GM18858 (cell line): ENCODE results near the gene CDNF.
"Not testable (repeated sequence)": the region's sequence is repeated elsewhere in the genome, so short reads cannot be mapped to it uniquely, and the experiment has no call there.

Experiments
- ATAC-seq: cut with Tn5 transposase; IDR thresholded peaks from one replicate; pipeline ENCODE4 v1.9.1; 2021; ENCODE audit not compliant: unreplicated experiment

CDNF gene

DNA sequence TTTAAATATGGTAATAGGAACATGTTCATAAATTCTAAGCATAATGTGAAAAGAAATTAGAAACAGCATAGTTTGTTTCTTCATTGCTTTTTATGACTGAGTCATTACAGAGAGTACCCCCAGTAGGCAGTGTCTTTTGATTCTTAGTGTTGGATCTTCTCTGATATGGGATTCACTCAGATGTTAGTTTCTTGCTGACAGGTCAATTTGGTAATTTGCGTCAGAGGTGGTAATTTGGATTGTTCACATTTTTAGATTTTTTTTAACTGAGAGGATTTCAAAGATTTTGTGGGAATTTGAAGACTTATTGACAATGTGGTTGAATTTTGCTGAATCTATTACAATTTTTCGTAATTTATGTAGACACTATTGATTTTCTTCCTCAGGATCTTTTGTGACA is 2.3 kb upstream of the CDNF start:
- no peak for ATAC-seq

DNA sequence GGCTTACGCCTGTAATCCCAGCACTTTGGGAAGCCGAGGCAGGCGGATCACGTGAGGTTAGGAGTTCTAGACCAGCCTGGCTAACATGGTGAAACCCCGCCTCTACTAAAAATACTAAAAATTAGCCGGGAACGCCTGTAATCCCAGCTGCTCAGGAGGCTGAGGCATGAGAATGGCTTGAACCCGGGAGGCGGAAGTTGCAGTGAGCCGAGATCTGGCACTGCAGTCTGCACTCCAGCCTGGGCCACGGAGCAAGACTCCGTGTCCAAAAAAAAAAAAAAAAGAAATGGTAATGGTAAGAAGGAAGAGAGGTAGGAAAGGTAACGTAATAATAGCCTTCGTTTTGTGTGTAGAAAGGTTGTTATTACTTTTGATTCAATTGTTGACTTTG is 1.5 kb upstream of the CDNF start:
- ATAC-seq: no peak

DNA sequence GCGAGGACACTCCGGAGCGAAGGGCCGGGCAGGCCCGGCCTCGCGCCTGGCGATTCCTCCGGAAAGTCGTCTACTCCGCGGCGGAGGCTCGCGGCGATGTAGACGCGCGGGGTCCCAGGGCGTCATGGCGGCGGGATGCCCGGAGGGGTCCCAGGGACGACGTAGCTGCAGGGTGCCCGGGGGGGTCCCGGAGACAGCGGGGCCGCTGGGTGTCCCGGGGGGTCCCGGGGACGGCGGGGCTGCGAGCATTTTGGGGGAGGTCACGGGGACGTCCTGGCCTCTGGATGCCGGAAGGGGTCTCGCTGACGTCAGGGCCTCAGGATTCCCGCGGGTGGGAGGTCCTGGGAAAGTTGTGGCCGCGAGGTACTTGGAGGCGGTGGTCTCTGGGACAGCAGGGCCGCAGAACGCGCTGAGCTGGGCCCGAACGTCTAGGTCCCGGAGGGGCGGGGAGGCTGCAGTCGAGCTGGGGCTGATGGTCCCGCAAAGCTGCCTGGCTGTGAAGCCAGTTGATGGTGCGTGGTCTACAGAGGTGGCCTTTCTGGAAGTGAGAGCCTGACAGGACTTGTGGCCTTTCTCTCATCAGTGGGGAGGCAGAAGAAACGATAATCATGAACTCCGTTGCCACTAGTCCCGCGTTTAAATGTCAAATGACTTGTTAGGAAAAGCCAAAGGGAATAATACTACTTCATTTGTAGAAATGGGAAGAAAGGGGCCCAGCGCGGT is 906 bp upstream of the CDNF start:
- ATAC-seq: no peak

DNA sequence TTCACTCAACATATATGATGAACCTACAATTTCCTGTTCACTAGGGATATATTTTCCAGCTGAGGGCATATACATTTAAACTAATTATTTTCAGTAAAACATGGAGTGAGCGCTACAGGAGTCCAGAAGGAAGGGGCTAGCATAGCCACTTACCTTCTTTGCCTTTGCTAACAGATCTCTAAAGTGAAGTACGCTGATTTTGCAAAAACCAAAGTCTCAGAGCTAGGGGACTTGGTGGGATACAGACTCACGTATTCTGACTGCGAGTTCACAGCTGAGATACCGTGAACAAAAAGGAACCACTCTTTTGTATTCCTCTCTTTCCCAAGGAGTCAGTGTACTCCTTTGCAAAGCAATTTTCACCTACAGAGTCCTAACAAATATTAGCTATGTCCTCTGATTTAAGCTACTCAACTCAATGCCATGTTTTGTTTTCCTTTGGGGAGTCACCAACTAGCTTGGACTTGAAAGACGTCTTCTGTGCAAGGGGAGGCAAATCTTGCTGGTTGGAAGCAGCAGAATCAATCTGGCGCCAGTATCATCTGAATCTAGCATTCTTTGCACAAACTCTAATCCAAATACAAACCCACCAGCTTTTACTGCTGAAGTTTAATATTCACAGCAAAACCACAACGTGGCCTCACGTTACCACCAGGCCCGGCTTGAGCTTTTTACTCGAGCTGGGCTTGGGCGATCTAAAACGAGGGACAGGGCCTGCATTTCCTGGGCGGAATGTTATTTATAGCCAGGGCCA is 657 bp downstream of the CDNF start:
- ATAC-seq: no peak

DNA sequence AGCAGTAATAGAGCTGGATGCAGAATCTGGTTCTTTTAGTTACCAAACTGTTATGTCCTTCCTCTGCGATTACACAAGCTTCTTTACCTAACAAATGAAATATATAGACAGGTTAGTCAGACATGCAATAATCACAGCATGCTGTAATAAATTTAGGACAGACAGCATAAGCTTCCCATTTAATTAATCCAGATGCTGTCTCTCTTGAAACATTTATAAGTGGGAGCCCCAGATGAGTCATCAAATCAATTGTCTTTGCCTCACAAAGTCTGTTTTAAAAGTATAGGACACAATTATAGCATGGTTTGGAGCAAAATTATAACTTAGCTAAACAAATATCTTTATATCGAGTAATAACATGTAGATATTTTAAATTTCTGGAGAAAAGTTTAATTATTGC is 1.6 kb downstream of the CDNF start:
- no peak for ATAC-seq

DNA sequence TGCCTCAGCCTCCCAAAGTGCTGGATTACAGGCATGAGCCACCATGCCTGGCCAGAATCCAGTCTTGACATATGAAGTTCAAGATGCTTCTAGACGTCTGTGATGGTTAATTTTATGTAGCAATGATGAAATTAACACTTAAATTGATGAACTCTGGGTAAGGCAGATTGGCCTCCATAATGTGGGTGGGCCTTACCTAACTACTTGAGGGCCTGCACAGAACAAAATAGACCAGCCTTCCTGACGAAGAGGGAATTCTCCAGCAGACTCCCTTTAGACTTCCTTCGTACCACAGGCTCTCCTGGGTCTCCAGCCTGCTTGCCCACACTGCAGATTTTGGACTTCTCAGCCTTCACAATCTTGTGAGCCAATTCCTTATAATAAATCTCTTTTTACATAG is 4.7 kb downstream of the CDNF start:
- ATAC-seq: no peak

DNA sequence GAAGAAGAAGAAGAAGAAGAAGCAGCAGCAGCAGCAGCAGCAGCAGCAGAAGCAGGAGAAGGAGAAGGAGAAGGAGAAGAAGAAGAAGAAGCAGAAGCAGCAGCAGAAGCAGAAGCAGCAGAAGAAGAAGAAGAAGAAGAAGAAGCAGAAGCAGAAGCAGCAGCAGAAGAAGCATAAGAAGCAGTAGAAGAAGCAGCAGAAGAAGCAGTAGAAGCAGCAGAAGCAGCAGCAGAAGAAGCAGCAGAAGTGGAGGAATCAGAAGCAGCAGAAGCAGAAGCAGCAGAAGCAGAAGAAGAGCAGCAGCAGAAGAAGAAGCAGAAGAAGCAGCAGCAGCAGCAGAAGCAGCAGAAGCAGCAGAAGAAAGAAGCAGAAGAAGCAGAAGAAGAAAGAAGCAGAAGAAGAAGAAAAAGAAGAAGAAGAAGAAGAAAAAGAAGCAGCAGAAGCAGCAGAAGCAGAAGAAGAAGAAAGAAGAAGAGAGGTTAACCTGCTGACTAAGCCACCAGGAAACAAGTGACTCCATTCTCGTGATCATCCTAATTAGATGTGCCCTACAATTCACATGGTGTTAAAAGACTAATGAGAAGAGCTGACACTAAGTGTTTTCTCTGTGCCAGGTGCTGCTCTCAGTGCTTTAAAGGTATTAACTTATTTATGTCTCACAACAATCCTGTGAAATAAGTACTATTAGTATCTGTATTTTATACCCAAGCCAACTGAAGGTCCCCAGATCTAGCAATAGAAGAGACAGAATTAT is 11.6 kb downstream of the CDNF start:
- ATAC-seq: no peak

DNA sequence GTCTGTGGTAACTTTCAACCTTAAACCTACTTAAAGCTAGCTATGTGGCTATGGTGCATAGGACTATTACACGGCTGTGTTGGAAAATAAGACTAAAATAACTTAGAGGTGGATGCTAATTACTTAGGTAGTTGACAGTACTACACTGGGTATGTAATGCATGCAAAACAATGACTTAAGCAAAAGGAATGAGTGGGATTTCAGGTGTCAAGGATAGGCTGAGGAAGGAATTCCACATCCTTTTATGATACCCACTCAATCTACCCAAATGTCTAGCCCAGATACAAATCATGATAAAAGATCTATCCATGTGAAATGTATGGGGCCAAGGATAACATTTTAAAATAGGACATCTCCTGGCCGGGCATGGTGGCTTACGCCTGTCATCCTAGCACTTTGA is 13.9 kb downstream of the CDNF start:
- ATAC-seq: no peak

DNA sequence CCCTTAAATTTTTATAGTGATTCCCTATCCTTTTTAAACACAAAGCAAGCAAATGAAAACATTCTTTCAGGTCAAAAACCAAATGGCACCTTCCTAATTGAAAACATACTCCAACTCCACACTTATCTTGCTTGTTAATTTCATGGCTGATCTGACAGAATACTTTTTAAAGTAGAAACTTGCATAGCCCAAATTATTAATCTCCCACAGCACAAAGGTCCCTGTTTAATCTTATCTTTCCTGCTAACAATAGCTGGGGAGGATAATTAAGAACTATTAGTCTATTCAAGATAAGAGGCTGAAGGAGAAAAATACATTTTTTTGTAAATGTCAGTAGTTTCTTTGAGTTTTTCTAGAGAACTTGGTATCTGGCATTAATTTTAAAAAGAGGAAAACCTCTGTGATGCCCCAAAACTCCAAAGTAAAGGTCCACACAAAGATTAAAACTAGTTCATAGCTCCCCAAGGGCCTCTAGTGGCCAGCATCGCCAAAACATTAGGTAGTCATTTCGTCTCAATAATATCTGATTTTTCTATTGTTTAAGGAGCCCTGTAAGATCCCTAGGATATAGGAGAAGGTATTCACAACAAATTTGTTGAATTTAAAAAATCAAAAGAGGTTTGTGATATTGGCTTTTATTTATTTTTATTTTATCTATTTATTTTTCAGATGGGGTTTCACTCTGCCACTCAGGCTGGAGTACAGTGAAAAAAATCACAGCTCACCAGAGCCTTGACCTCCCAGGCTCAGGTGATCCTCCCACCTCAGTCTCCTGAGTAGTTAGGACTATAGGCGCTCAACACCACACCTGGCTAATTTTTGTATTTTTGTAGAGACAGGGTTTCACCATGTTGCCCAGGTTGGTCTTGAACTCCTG is 14.7 kb downstream of the CDNF start:
- no peak for ATAC-seq

DNA sequence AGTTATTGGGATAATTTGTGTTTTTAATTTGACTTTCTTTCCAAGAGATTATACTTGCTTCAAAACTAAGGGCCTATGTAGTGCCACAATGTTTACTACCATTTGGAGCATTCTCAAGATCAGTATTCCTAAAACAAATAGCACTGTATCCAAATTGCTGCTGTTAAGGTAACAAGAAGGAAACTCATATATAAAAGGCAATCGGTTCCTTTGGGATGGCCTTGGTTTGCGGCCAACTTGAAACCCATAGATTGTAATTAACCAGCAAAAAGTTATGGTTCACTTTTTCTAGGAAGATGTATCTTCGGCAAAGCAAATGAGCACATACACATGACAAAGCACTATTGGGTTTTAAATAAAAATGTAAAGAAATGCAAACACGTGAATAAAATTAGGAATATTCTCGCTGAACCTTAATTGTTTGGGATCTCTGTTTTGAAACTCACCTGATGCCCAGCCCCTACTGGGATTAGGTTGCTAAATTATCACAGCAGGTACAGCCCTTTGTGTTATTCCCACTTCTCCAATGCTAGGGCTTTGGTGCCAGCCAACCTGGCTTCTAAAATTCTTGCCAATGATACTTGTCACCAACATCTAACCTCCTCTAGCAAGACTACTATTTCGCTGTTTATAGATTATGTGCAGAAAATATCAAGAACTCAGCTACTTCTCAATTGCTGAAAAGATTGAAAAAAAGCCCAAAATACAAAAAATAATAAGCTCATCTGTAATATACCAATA is 16.0 kb downstream of the CDNF start:
- no peak for ATAC-seq

DNA sequence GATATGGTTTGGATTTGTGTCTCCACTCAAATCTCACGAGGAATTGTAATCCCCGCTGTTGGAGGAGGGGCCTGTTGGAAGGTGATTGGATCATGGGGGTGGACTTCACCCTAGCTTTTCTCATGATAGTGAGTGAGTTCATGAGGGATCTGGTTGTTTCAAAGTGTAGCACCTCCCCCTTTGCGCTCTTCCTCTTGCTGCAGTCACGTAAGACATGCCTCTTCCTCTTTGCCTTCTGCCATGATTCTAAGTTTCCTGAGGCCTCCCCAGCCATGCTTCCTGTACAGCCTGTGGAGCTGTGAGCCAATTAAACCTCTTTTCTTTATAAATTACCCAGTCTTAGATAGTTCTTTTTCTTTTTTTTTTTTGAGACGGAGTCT is 17.1 kb downstream of the CDNF start:
- no peak for ATAC-seq

DNA sequence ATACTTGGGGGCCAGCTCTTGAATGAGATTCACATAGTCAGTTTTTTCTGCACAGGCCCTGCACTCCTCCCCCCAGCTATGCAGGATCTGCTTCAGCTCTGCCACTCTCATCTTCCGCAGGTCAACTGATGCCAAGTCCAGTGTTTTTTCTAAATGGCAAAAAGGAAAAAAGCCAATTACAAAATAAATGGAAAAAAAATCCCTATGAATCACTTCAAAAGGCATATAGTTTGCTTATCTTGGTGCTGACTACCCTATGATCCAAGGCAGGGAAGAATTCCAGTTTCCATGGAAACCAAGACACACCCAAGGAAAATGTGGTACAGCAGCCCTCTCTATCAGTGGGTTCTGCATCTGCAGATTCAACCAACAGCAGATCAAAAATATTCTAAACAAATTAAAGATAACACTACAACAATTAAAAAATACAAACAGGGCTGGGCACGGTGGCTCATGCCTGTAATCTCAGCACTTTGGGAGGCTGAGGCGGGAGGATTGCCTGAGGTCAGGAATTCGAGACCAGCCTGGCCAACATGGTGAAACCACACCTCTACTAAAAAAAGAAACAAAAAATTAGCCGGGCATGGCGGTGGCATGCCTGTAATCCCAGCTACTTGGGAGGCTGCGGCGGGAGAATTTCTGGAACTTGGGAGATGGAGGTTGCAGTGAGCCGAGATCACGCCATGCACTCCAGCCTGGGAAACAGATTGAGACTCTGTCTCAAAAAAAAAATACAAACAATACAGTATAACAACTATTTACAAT is 17.6 kb downstream of the CDNF start:
- no peak for ATAC-seq

DNA sequence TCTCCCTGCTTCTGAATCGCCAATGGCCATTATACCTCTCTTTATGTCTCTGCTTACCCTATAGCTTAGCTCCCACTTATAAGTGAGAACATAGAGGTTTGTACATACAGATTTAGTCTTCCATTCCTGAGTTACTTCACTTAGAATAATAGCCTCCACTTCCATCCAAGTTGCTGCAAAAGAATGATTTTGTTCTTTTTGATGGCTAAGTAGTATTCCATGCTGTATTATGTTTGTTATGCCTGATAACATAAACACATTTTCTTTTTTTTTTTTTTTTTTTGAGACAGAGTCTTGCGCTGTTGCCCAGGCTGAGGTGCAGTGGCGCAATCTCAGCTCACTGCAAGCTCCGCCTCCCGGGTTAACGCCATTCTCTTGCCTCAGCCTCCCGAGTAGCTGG is 21.1 kb downstream of the CDNF start:
- ATAC-seq: not testable (repeated sequence)

DNA sequence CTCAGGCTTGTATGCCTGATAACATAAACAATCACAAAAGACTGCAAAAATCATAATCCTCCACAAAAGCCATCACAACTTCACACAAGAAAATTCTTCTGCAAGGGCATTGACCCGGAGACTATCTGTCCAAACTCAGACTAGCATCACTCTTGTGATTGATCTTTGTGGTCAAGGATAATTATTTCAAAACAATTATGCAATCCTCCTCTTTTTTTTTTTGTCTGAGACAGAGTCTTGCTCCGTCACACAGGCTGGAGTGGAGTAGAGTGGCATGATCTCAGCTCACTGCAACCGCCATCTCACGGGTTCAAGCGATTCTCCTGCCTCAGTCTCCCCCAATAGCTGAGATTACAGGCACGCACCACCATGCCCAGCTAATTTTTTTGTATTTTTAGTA is 22.2 kb downstream of the CDNF start:
- ATAC-seq: no peak

DNA sequence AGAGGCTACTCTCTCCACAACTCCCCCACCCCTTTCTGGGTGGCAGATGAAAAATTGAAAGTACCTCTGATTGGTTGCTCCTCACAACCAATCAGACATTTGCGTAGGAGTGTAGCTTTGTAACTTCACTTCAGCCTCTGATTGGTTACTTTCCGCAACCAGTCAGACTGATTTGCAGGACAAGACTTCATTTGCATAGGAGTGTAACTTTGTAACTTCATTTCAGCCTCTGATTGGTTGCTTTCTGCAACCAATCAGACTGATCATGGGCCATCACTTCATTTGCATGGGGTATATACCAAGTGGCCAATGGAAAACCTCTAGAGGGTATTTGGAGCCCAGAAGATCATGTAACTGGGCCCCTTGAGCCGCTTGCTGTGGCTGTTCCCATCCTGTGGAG is 25.6 kb downstream of the CDNF start:
- no peak for ATAC-seq

DNA sequence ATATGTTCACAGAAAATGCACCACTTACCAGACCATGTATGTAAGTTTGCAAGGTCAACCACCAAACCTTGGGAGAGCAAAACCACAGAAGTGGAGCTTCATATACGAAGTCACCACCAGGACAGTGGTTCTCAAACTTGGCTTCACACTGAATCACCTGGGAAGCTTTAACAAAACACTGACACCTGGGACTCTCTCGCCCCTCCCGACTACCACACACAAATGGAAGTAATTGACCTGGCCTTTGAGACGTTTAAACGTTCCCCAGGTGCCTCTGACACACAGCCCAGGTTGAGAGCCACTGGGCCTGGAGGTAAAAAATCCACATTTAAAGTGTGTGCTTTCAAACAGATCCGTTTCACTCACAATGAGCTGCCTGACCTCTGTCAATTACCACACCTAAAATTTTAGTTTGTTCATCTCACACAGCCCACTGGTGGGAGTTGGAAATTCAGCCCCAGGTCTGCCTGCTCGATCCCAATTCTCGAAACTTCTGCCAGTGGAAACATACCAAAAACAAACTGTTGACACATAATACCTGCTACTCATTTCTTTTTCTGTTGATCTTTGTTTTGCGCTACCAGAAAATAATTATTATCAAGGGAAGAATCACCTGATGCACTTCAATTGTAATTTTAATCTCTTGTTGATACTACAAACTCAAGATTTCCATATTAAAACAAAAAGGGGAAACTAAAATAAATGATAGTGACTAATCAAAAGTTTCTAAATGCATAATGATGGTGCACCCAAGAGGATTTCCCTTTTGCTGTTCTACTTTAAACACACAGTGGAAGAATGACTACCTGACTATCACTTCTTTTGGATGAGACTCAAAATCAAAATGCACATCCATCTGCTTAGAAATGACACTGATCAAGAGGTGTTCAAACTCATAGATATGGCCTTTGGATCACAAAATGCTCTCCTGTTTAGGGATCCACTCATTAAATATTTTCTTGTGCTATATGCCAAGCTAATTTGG is 26.6 kb downstream of the CDNF start:
- no peak for ATAC-seq

DNA sequence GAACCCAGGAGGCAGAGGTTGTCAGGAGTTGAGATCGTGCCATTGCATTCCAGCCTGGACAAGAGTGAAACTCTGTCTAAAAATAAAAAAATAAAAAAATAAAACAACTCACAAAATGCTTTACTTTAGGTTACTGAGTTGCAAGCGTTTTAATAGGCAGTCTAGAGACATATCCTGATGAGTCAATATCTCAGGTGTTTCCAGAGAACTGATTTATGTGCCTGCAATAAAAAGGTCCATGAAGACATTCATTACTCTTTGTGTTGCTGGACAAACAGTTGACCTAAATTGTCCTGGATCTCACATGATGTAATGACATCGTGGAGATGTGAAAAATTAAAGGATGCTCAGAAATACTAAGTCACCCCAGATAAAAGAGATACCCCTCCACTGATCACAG is 31.5 kb downstream of the CDNF start:
- no peak for ATAC-seq

DNA sequence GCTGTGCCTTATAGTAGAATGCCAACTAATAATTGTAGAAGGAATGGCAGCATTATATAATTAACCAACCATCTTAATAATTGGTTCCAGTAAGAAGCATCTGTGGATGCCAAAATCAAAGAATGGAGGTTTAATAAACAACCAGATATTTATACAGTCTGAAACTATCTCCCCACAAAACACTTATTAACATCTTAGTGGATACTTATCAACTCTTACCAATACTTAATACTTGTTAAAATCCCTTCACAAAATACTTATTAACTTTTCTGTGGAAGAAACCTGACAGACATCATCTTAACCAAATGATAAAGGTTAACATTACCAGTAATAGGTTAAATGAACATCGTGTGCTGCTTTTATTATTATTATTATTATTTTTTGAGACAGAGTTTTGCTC is 34.0 kb downstream of the CDNF start:
- no peak for ATAC-seq

DNA sequence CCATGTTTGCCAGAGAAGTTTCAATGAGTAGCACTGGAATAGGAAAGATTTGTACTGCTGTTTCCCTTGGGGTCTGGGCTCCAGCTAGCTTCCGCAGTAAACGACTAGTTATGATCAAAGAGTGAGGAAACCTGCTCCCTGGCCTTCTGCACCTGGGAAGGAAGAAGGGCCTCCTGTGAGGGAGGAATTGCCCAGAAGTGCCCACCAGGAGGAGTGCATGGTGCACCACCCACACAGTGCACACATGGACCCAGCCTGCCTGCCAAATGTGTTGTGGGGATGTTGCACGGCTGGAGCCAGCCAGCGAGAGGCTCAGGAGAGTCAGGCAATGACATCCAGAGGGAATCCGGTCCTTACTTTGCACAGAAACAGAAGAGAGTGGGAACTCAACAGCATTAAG is 36.1 kb downstream of the CDNF start:
- no peak for ATAC-seq
